Kidney epithelial cell (primary cell): ENCODE data around the gene LIN28B. TPM values are rescaled to one million over a fixed set of nuclear protein-coding genes. Genes with fewer than 3 reads are reported as not detected.

Experiments used
- DNase-seq: peaks from one replicate; pipeline ENCODE4 v3.0.0-alpha.2; 2010; ENCODE audit warnings: low read depth
- H3K27me3 ChIP-seq: 2 replicates; pipeline ENCODE4 v1.6.0; 2011; ENCODE audit warnings: low read length; ENCODE audit not compliant: control insufficient read depth, insufficient read depth
- H3K36me3 ChIP-seq: 2 replicates; pipeline ENCODE4 v1.5.1; 2011; ENCODE audit warnings: low read length; ENCODE audit not compliant: control insufficient read depth, insufficient read depth
- H3K4me3 ChIP-seq: 2 replicates; pipeline ENCODE4 v1.5.1; 2011; ENCODE audit warnings: low read depth, mild to moderate bottlenecking, control low read depth, low read length
- CTCF ChIP-seq: IDR thresholded peaks from 2 replicates; pipeline ENCODE4 v1.5.1; 2011; ENCODE audit warnings: mild to moderate bottlenecking, moderate library complexity, low read length, control low read depth, inconsistent platforms; ENCODE audit not compliant: insufficient read depth, poor library complexity, severe bottlenecking
- total RNA-seq: library from RNA; depleted of rRNA; stranded (reverse); fragments of >200 nt; gene quantifications from 2 replicates; pipeline ENCODE4 v1.2.3, GENCODE V29; 2015

The LIN28B gene
- total RNA-seq, 1 donor from 2014 or later: 0.92 TPM

- peak; percentile 0 for DNase-seq
- H3K36me3 ChIP-seq: no peaks in the 10 kb centered on the region
- no peak overlapping the region for H3K4me3 ChIP-seq
- TF ChIP-seq CTCF: no peak
- H3K27me3 ChIP-seq: no peaks in the 10 kb centered on the region
Measured at GRCh38 chr6:105015482-105015881, 58.6 kb downstream of the LIN28B start.

GRCh38 chr6:105019285-105019684 is 62.4 kb downstream of the LIN28B start:
- TF ChIP-seq CTCF: no peak
- Histone ChIP-seq H3K36me3 (no peaks in the 10 kb centered on the region), H3K4me3 (no peak overlapping the region), H3K27me3 (no peaks in the 10 kb centered on the region)
- DNase-seq: no peak

- Histone ChIP-seq H3K27me3 (no peaks in the 10 kb centered on the region), H3K4me3 (no peak overlapping the region), H3K36me3 (no peaks in the 10 kb centered on the region)
- TF ChIP-seq CTCF: no peak
- no peak for DNase-seq
Measured at GRCh38 chr6:105021399-105021798, 64.5 kb downstream of the LIN28B start.

GRCh38 chr6:105022416-105022815 is 65.5 kb downstream of the LIN28B start:
- no peak for TF ChIP-seq CTCF
- no peaks in the 10 kb centered on the region for H3K36me3 ChIP-seq
- DNase-seq: no peak
- H3K27me3 ChIP-seq: no peaks in the 10 kb centered on the region
- no peak overlapping the region for H3K4me3 ChIP-seq

GRCh38 chr6:105024803-105025202 is 67.9 kb downstream of the LIN28B start:
- Histone ChIP-seq H3K36me3 (no peaks in the 10 kb centered on the region), H3K4me3 (no peak overlapping the region), H3K27me3 (no peaks in the 10 kb centered on the region)
- DNase-seq: no peak
- TF ChIP-seq CTCF: no peak

- no peak for DNase-seq
- H3K36me3 ChIP-seq: no peaks in the 10 kb centered on the region
- H3K27me3 ChIP-seq: no peaks in the 10 kb centered on the region
- no peak for TF ChIP-seq CTCF
- H3K4me3 ChIP-seq: no peak overlapping the region
Measured at GRCh38 chr6:105028898-105029297, 72.0 kb downstream of the LIN28B start.
